ENCODE data around the gene ACOT4.
"Not testable (repeated sequence)": the region's sequence is repeated elsewhere in the genome, so short reads cannot be mapped to it uniquely, and the experiment has no call there.

GRCh38 chr14:73636355-73636754 lies 44.7 kb downstream of the ACOT4 start:
- TF ChIP-seq POLR2AphosphoS5, CTCF (IDR thresholded peaks at IDR 0.05): not testable (repeated sequence)

All from prostate gland (tissue), 2 donors.